Stimulated activated CD4-positive, alpha-beta T cell treated with anti-CD3 and anti-CD28 coated beads, Interleukin-15, amount 100 ng/mL, for 24 hours (primary cell): ENCODE measurements around the gene MED16.

Source experiments
- DNase-seq: peaks from one replicate; pipeline ENCODE4 v3.0.0-alpha.2; 2020

MED16 gene

GRCh38 chr19:892894-893689 lies at the start of gene MED16, which contains the start of gene RNU6-9:
TSS of gene MED16 (minus strand) at chr19:893187. CDS start at chr19:891131, 2,056 bp downstream.
TSS of gene RNU6-9 (plus strand) at chr19:893484.
- DNase-seq: peak; percentile 92

- no peak for DNase-seq
Observed at GRCh38 chr19:942133-942645, 49.2 kb upstream of the MED16 start.

GRCh38 chr19:941292-942132 lies 48.5 kb upstream of the MED16 start:
- no peak for DNase-seq

- DNase-seq: peak; percentile 78
Observed at GRCh38 chr19:940591-941291, 47.8 kb upstream of the MED16 start.

GRCh38 chr19:939922-940321 lies 46.9 kb upstream of the MED16 start:
- no peak for DNase-seq

GRCh38 chr19:939439-939838 lies 46.5 kb upstream of the MED16 start:
- no peak for DNase-seq

GRCh38 chr19:938233-938923 lies 45.4 kb upstream of the MED16 start:
- no peak for DNase-seq

- peak; percentile 54 for DNase-seq
Observed at GRCh38 chr19:937259-937694, 44.3 kb upstream of the MED16 start.

- no peak for DNase-seq
Observed at GRCh38 chr19:936175-936546, 43.2 kb upstream of the MED16 start.

- DNase-seq: no peak
Observed at GRCh38 chr19:934865-935479, 42.0 kb upstream of the MED16 start.

GRCh38 chr19:934197-934840 lies 41.3 kb upstream of the MED16 start:
- DNase-seq: no peak

GRCh38 chr19:933553-933882 lies 40.5 kb upstream of the MED16 start:
- no peak for DNase-seq

GRCh38 chr19:932648-933552 lies 39.9 kb upstream of the MED16 start:
- DNase-seq: peak; percentile 40

GRCh38 chr19:931860-932647 lies 39.1 kb upstream of the MED16 start:
- DNase-seq: no peak

- no peak for DNase-seq
Observed at GRCh38 chr19:929891-930258, 36.9 kb upstream of the MED16 start.

- no peak for DNase-seq
Observed at GRCh38 chr19:929203-929890, 36.4 kb upstream of the MED16 start.

- no peak for DNase-seq
Observed at GRCh38 chr19:928471-929202, 35.6 kb upstream of the MED16 start.

GRCh38 chr19:927780-928401 lies 34.9 kb upstream of the MED16 start:
- DNase-seq: no peak
